Raji (cell line): Measurements from ENCODE around the gene ETNPPL.

Source experiments
- POLR2A ChIP-seq: IDR thresholded peaks from 2 replicates; pipeline ENCODE4 v1.6.1; 2011; ENCODE audit warnings: low read depth, low read length, control low read depth; ENCODE audit not compliant: insufficient read depth

The ETNPPL gene

GRCh38 chr4:108729731-108730130 lies 33.1 kb downstream of the ETNPPL start:
- no peak for TF ChIP-seq POLR2A

GRCh38 chr4:108725457-108725856 lies 37.4 kb downstream of the ETNPPL start:
- TF ChIP-seq POLR2A: no peak

- TF ChIP-seq POLR2A: no peak
Observed at GRCh38 chr4:108717386-108717785, 45.5 kb downstream of the ETNPPL start.

GRCh38 chr4:108716340-108716739 lies 46.5 kb downstream of the ETNPPL start:
- no peak for TF ChIP-seq POLR2A

GRCh38 chr4:108714880-108715279 lies 48.0 kb downstream of the ETNPPL start:
- TF ChIP-seq POLR2A: no peak

- TF ChIP-seq POLR2A: no peak
Observed at GRCh38 chr4:108709722-108710121, 53.1 kb downstream of the ETNPPL start.

- TF ChIP-seq POLR2A: no peak
Observed at GRCh38 chr4:108709234-108709633, 53.6 kb downstream of the ETNPPL start.

GRCh38 chr4:108706289-108706688 lies 56.6 kb downstream of the ETNPPL start:
- no peak for TF ChIP-seq POLR2A

GRCh38 chr4:108703966-108704365 lies 58.9 kb downstream of the ETNPPL start:
- no peak for TF ChIP-seq POLR2A

- TF ChIP-seq POLR2A: no peak
Observed at GRCh38 chr4:108703370-108703769, 59.5 kb downstream of the ETNPPL start.

GRCh38 chr4:108702960-108703359 lies 59.9 kb downstream of the ETNPPL start:
- no peak for TF ChIP-seq POLR2A

GRCh38 chr4:108700081-108700757 lies 62.6 kb downstream of the ETNPPL start:
- no peak for TF ChIP-seq POLR2A

GRCh38 chr4:108696160-108696559 lies 66.7 kb downstream of the ETNPPL start:
- no peak for TF ChIP-seq POLR2A

- no peak for TF ChIP-seq POLR2A
Observed at GRCh38 chr4:108695062-108695461, 67.8 kb downstream of the ETNPPL start.

- TF ChIP-seq POLR2A: no peak
Observed at GRCh38 chr4:108694423-108694822, 68.4 kb downstream of the ETNPPL start.

GRCh38 chr4:108693819-108694218 lies 69.0 kb downstream of the ETNPPL start:
- no peak for TF ChIP-seq POLR2A

- TF ChIP-seq POLR2A: no peak
Observed at GRCh38 chr4:108693211-108693610, 69.6 kb downstream of the ETNPPL start.
